Peyer's patch (tissue), 4 donors: Measurements from ENCODE around the gene TCF7L2.

Experiments
- POLR2A ChIP-seq, 2 donors: fragments of 450-650 bp; IDR thresholded peaks; one replicate each; pipeline ENCODE4 v1.5.1; 2017; ENCODE audit warnings: antibody characterized with exemption in 2 of 2, mild to moderate bottlenecking in 2 of 2, moderate library complexity in 2 of 2
- TF ChIP-seq, protein P1 (sequence below), 6 experiments: fragments of 450-650 bp in 4 of 6; fragments of 200-600 bp in 2 of 6; sonication (generic) in 1 of 6; IDR thresholded peaks; one replicate each; pipeline ENCODE4 v1.5.1; 2017 to 2019; ENCODE audit warnings: antibody characterized with exemption in 6 of 6, mild to moderate bottlenecking in 3 of 6, moderate library complexity in 1 of 6

DNA sequence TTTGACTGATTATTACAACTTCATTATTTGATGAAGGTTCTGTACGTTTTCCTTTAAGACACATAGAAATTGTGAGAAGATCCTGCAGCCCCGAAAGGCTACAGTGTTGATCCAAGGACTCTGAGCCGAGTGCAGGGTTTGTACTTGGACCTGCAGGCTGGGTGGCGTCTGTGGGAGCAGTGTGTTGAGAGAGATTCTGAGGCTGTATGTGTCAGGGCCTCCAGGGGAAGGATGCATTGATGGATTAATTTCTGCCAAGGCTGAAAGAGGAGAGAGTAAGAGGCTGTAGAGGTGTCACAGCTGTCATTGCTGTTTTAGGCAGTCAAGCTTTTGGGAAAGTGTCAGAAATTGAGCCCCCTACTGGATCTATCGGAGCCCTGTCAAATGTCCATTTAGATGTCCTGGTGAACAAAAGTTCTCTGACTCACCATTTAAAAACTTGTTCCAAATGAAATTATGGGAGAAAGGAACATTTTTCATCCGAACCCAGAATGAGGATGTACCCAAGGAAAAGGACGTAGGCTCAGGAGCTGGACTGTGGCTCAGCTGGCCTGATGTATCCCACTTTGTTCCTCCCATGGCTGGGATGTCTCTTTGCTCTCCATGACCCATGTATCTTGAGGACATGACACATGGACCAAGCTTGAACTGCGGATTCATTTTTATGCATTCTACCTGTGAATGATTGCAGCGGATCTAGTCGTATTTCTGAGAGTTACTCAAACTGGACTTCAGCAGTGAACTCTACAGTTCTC is 102.2 kb downstream of the TCF7L2 start:
- TF ChIP-seq, protein P1, sequence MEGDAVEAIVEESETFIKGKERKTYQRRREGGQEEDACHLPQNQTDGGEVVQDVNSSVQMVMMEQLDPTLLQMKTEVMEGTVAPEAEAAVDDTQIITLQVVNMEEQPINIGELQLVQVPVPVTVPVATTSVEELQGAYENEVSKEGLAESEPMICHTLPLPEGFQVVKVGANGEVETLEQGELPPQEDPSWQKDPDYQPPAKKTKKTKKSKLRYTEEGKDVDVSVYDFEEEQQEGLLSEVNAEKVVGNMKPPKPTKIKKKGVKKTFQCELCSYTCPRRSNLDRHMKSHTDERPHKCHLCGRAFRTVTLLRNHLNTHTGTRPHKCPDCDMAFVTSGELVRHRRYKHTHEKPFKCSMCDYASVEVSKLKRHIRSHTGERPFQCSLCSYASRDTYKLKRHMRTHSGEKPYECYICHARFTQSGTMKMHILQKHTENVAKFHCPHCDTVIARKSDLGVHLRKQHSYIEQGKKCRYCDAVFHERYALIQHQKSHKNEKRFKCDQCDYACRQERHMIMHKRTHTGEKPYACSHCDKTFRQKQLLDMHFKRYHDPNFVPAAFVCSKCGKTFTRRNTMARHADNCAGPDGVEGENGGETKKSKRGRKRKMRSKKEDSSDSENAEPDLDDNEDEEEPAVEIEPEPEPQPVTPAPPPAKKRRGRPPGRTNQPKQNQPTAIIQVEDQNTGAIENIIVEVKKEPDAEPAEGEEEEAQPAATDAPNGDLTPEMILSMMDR (IDR thresholded peaks at IDR 0.05): peak in 3 of 6 experiments; percentile 2 to 17 (median 9)
- TF ChIP-seq POLR2A (IDR thresholded peaks at IDR 0.05): no peak
